SK-N-SH (cell line): ENCODE data around the gene SUPT7L. TPM values are rescaled to one million over a fixed set of nuclear protein-coding genes. Genes with fewer than 3 reads are reported as not detected.

Source experiments
- CTCF ChIA-PET: fragments of 300-600, 350-600 bp; formaldehyde crosslinking; extraction: SDS; loops from one replicate; lab custom pipeline; 2021; lab: Yijun Ruan, JAX
- POLR2A ChIA-PET: fragments of 350-600 bp; sonication (Branson Sonifier 250); formaldehyde crosslinking; extraction: SDS; loops from one replicate; lab custom pipeline; 2020; ENCODE audit warnings: antibody characterized with exemption, inconsistent platforms; lab: Yijun Ruan, JAX
- DNase-seq: peaks from one replicate; pipeline ENCODE4 v3.0.0; 2012
- H2AFZ ChIP-seq: fragments of 200-600 bp; sonication (generic); 2 replicates; pipeline ENCODE4 v1.8.1; 2016; ENCODE audit warnings: antibody characterized with exemption, mild to moderate bottlenecking, low read depth
- H3F3A ChIP-seq: fragments of 200-600 bp; sonication (generic); replicated peaks from 2 replicates; pipeline ENCODE3; 2016; ENCODE audit warnings: antibody characterized with exemption, mild to moderate bottlenecking; ENCODE audit not compliant: insufficient read depth
- H3K27ac ChIP-seq, 2 experiments: fragments of 200-500 bp in 1 of 2; fragments of 200-600 bp in 1 of 2; sonication (Bioruptor generic) in 1 of 2; sonication (generic), shearing (Covaris generic) in 1 of 2; 2 replicates each; pipeline versions ENCODE4 v1.5.1 to v1.6.1; 2014 to 2016; ENCODE audit warnings: low read depth in 2 of 2, inconsistent platforms in 1 of 2, low read length in 1 of 2, mild to moderate bottlenecking in 1 of 2, mixed read lengths in 1 of 2
- H3K27me3 ChIP-seq: fragments of 200-600 bp; sonication (generic), shearing (Covaris generic); 2 replicates; pipeline ENCODE4 v1.6.1; 2016; ENCODE audit warnings: mixed run types; ENCODE audit not compliant: insufficient read depth
- H3K36me3 ChIP-seq, 2 experiments: fragments of 200-500 bp in 1 of 2; fragments of 200-600 bp in 1 of 2; sonication (Bioruptor generic) in 1 of 2; sonication (generic) in 1 of 2; replicated peaks in 1 of 2; 2 replicates each; pipeline versions ENCODE3 to v1.5.1; 2014 to 2016; ENCODE audit warnings: low read length in 1 of 2, mild to moderate bottlenecking in 1 of 2; ENCODE audit not compliant: insufficient read depth in 2 of 2, control insufficient read depth in 1 of 2
- H3K4me1 ChIP-seq, 2 experiments: fragments of 200-500 bp in 1 of 2; fragments of 200-600 bp in 1 of 2; sonication (Bioruptor generic) in 1 of 2; sonication (generic), shearing (Covaris generic) in 1 of 2; 2 replicates each; pipeline versions ENCODE4 v1.5.1 to v1.6.1; 2014 to 2016; ENCODE audit warnings: low read depth in 1 of 2, low read length in 1 of 2, mixed run types in 1 of 2; ENCODE audit not compliant: insufficient read depth in 2 of 2, control insufficient read depth in 1 of 2
- H3K4me2 ChIP-seq: fragments of 200-600 bp; sonication (generic), shearing (Covaris generic); 2 replicates; pipeline ENCODE4 v1.6.1; 2017; ENCODE audit warnings: mixed run types
- H3K4me3 ChIP-seq, 2 experiments: fragments of 200-500 bp in 1 of 2; fragments of 200-600 bp in 1 of 2; sonication (Bioruptor generic) in 1 of 2; sonication (generic), shearing (Covaris generic) in 1 of 2; 2 replicates each; pipeline versions ENCODE4 v1.5.1 to v1.8.1; 2014 to 2016; ENCODE audit warnings: low read depth in 2 of 2, inconsistent platforms in 1 of 2, low read length in 1 of 2, mild to moderate bottlenecking in 1 of 2, mixed read lengths in 1 of 2, moderate library complexity in 1 of 2
- H3K79me2 ChIP-seq: fragments of 200-600 bp; sonication (generic); 2 replicates; pipeline ENCODE4 v1.8.1; 2017; ENCODE audit warnings: mild to moderate bottlenecking; ENCODE audit not compliant: insufficient read depth
- H3K9ac ChIP-seq: fragments of 200-600 bp; sonication (generic); 2 replicates; pipeline ENCODE4 v1.6.1; 2017; ENCODE audit warnings: mixed run types
- H3K9me2 ChIP-seq: fragments of 200-600 bp; sonication (generic); 2 replicates; pipeline ENCODE4 v1.6.1; 2017; ENCODE audit warnings: mixed run types
- H3K9me3 ChIP-seq: fragments of 200-600 bp; sonication (generic); 2 replicates; pipeline ENCODE4 v1.6.1; 2017; ENCODE audit warnings: mixed run types, mild to moderate bottlenecking, moderate library complexity
- H4K20me1 ChIP-seq: fragments of 200-600 bp; sonication (generic); 2 replicates; pipeline ENCODE4 v1.6.1; 2017; ENCODE audit warnings: mild to moderate bottlenecking, mixed run types; ENCODE audit not compliant: insufficient read depth
- EP300 ChIP-seq, 2 experiments: IDR thresholded peaks; 2 replicates each; pipeline versions ENCODE4 v1.4.0 to v1.6.1; 2012; ENCODE audit warnings: borderline replicate concordance in 1 of 2, low read depth in 1 of 2, low read length in 1 of 2
- EZH2phosphoT487 ChIP-seq: fragments of 200-600 bp; sonication (generic); IDR thresholded peaks from 2 replicates; pipeline ENCODE4 v1.6.1; 2017; ENCODE audit warnings: low read depth, mixed run types, mild to moderate bottlenecking, antibody characterized with exemption, moderate library complexity, borderline replicate concordance
- FOSL2 ChIP-seq: IDR thresholded peaks from 2 replicates; pipeline ENCODE4 v1.4.0; 2012; ENCODE audit warnings: low read depth, mild to moderate bottlenecking, moderate library complexity, borderline replicate concordance
- FOXJ3 ChIP-seq: sonication (generic); formaldehyde crosslinking; IDR thresholded peaks from 2 replicates; pipeline ENCODE4 v1.5.1; 2020; ENCODE audit warnings: mild to moderate bottlenecking, missing genetic modification reagents
- GABPA ChIP-seq: IDR thresholded peaks from 2 replicates; pipeline ENCODE4 v1.4.0; 2012; ENCODE audit warnings: low read depth, mild to moderate bottlenecking
- MXI1 ChIP-seq: IDR thresholded peaks from 2 replicates; pipeline ENCODE4 v1.6.1; 2012; ENCODE audit warnings: mild to moderate bottlenecking, low read depth, low read length, improper control_type of control experiment
- NFIC ChIP-seq: IDR thresholded peaks from 2 replicates; pipeline ENCODE4 v1.4.0; 2012; ENCODE audit warnings: borderline replicate concordance
- NRF1 ChIP-seq: IDR thresholded peaks from 2 replicates; pipeline ENCODE4 v1.6.1; 2012; ENCODE audit warnings: low read depth, mild to moderate bottlenecking, low read length
- POLR2AphosphoS5 ChIP-seq: IDR thresholded peaks from 2 replicates; pipeline ENCODE4 v1.6.1; 2012; ENCODE audit warnings: low read depth, low read length
- RAD21 ChIP-seq: IDR thresholded peaks from 2 replicates; pipeline ENCODE4 v1.6.1; 2012; ENCODE audit warnings: mild to moderate bottlenecking, low read length
- RCOR1 ChIP-seq: fragments of 150-350 bp; IDR thresholded peaks from 2 replicates; pipeline ENCODE4 v1.6.1; 2017; ENCODE audit warnings: antibody characterized with exemption, low read length
- RFX5 ChIP-seq: IDR thresholded peaks from 2 replicates; pipeline ENCODE4 v1.6.1; 2012; ENCODE audit warnings: mild to moderate bottlenecking, improper control_type of control experiment, low read length
- RXRA ChIP-seq: IDR thresholded peaks from 2 replicates; pipeline ENCODE4 v1.4.0; 2012; ENCODE audit warnings: low read depth, mild to moderate bottlenecking, borderline replicate concordance
- SIN3A ChIP-seq: IDR thresholded peaks from 2 replicates; pipeline ENCODE4 v1.6.1; 2012; ENCODE audit warnings: low read depth, mild to moderate bottlenecking, low read length, moderate library complexity, borderline replicate concordance
- SMC3 ChIP-seq: IDR thresholded peaks from 2 replicates; pipeline ENCODE4 v1.6.1; 2012; ENCODE audit warnings: low read depth, low read length, improper control_type of control experiment
- TAF1 ChIP-seq: IDR thresholded peaks from 2 replicates; pipeline ENCODE4 v1.6.1; 2012; ENCODE audit warnings: low read depth, mild to moderate bottlenecking, low read length, moderate library complexity, borderline replicate concordance
- TEAD4 ChIP-seq: IDR thresholded peaks from 2 replicates; pipeline ENCODE4 v1.4.0; 2012; ENCODE audit warnings: mild to moderate bottlenecking, borderline replicate concordance; ENCODE audit not compliant: insufficient read depth
- YY1 ChIP-seq: IDR thresholded peaks from 2 replicates; pipeline ENCODE4 v1.4.0; 2012; ENCODE audit warnings: low read depth, mild to moderate bottlenecking
- WGBS: methylation state at CpG from one replicate; pipeline ENCODE4 v1.1.6; 2017; ENCODE audit warnings: low lambda C conversion rate; 5-methylcytosine and 5-hydroxymethylcytosine counted together
- polyA plus RNA-seq, 3 experiments: library from polyadenylated mRNA; depleted of rRNA; stranded (reverse); fragments of >200 nt; gene quantifications; 2 replicates each; pipeline ENCODE4 v1.2.3, GENCODE V29; 2012
- TF ChIP-seq, protein P1 (sequence below): fragments of 150-350 bp; IDR thresholded peaks from 2 replicates; pipeline ENCODE4 v1.6.1; 2017; ENCODE audit warnings: antibody characterized with exemption, low read length, low read depth, borderline replicate concordance
- TF ChIP-seq, protein P2 (sequence below): IDR thresholded peaks from 2 replicates; pipeline ENCODE4 v1.4.0; 2012; ENCODE audit warnings: low read depth

Gene SUPT7L
- polyA plus RNA-seq, 1 of the 3 experiments (the other 2 are of a cell fraction), result 49.7 TPM

DNA sequence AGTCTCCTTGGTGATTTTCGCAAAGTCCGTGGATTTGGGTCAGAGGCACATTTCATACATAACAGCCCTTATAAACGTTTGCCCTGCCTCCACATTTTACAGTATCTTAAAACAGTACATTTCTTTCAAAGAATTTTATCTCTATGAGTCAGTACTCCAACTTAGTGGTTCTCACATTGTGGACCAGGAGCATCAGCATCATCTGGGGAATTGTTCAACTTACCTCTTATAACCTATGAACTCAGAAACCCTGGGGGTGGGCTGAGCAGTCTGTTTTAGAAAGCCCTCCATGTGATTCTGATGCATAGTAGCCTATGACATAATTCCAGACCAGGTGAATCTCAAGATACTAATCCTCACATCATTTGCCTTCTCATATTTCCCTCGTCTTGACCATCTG is 12.4 kb downstream of the SUPT7L start:
- POLR2A ChIA-PET, result no interaction called here
- Histone ChIP-seq H3K4me1 (no peaks in the 10 kb centered on the region), H4K20me1 (no peaks in the 10 kb centered on the region), H3F3A (peaks cover 36% of the 10 kb centered on the region), H3K4me2 (no peak overlapping the region), H3K9ac (no peak overlapping the region)
- TF ChIP-seq RXRA (no peak), TAF1 (no peak), NFIC (no peak), FOXJ3 (CRISPR knock-in tag) (no peak)
- TF ChIP-seq, all 33 proteins: peak for 0
- Histone ChIP-seq H3K4me3 (no peak overlapping the region), H3K9me3 (no peaks in the 10 kb centered on the region), H3K27ac (no peak overlapping the region), H3K9me2 (no peaks in the 10 kb centered on the region), H2AFZ (no peak overlapping the region), H3K36me3 (peaks cover 81 to 82% of the 10 kb centered on the region in 2 experiments), H3K79me2 (no peaks in the 10 kb centered on the region; the same call in 1 of the 2 replicates), H3K27me3 (no peaks in the 10 kb centered on the region)
- no peak for DNase-seq
- 82% methylated on average over 4 of the region's 4 CpGs for WGBS
- CTCF ChIA-PET, result interaction anchor here (8.4 kb wide), 1 partner anchor 32 kb away, joined by 77 read pairs; no protein-coding TSS in a partner anchor

DNA sequence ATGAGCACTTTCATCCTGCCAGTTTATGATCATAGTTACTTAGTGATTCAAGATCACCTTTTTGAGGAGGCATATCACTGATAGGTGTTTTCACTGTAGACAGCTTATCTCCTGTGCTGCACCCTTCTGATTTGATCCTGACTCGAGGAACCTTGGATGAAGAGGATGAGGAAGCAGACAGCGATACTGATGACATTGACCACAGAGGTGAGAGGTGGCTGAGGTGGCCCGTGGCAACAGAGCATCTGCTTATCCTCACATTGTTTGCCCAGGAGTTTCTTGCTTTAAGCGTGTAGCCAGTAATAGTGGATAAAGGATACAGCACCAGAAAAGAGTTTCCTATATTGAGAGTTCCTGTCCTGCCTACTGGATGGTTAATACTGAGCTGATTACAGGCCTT is 15.7 kb downstream of the SUPT7L start:
- WGBS, result 75% methylated on average over 4 of the region's 4 CpGs
- H3K36me3 ChIP-seq, result peaks cover 68 to 75% of the 10 kb centered on the region in 2 experiments
- H3K4me2 ChIP-seq, result no peak overlapping the region
- no peaks in the 10 kb centered on the region for H3K27me3 ChIP-seq
- no peaks in the 10 kb centered on the region for H4K20me1 ChIP-seq
- H3K9me3 ChIP-seq, result no peaks in the 10 kb centered on the region
- peaks cover 19% of the 10 kb centered on the region for H3F3A ChIP-seq
- H2AFZ ChIP-seq, result no peak overlapping the region
- CTCF ChIA-PET, result interaction anchor here (1.2 to 2.2 kb wide), 4 partner anchors 16 to 56 kb away, joined by 3 to 19 read pairs (median 4); partner anchors contain the start of genes SLC4A1AP and SUPT7L
- H3K9ac ChIP-seq, result no peak overlapping the region
- TF ChIP-seq GABPA, result no peak
- TF ChIP-seq FOSL2, result no peak
- no peak for TF ChIP-seq TEAD4
- no peak for TF ChIP-seq YY1
- no peak for TF ChIP-seq NRF1
- TF ChIP-seq RAD21, result no peak
- no peak for TF ChIP-seq EZH2phosphoT487
- TF ChIP-seq POLR2AphosphoS5, result no peak
- TF ChIP-seq NFIC, result no peak
- TF ChIP-seq EP300 (IDR thresholded peaks at IDR 0.05; ENCODE audit: borderline replicate concordance in 1 of 2, low read depth in 1 of 2, low read length in 1 of 2), result no peak
- TF ChIP-seq, protein P1, sequence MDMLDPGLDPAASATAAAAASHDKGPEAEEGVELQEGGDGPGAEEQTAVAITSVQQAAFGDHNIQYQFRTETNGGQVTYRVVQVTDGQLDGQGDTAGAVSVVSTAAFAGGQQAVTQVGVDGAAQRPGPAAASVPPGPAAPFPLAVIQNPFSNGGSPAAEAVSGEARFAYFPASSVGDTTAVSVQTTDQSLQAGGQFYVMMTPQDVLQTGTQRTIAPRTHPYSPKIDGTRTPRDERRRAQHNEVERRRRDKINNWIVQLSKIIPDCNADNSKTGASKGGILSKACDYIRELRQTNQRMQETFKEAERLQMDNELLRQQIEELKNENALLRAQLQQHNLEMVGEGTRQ, result no peak
- no peak for TF ChIP-seq SIN3A
- no peak for TF ChIP-seq TAF1
- no peak for TF ChIP-seq MXI1
- TF ChIP-seq RFX5, result no peak
- TF ChIP-seq SMC3, result no peak
- TF ChIP-seq RCOR1, result no peak
- TF ChIP-seq, protein P2, sequence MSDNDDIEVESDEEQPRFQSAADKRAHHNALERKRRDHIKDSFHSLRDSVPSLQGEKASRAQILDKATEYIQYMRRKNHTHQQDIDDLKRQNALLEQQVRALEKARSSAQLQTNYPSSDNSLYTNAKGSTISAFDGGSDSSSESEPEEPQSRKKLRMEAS, result no peak
- POLR2A ChIA-PET, result no interaction called here
- H3K79me2 ChIP-seq, result no peaks in the 10 kb centered on the region; the same call in 1 of the 2 replicates
- no peak overlapping the region for H3K27ac ChIP-seq
- H3K4me3 ChIP-seq, result no peak overlapping the region
- H3K9me2 ChIP-seq, result no peaks in the 10 kb centered on the region
- no peak for DNase-seq
- H3K4me1 ChIP-seq, result peaks cover 0 to 2% of the 10 kb centered on the region in 2 experiments; a peak in 1 of 4 replicates
